Bronchial epithelial cell (primary cell): ENCODE data around the gene CACNA1D. TPM values are rescaled to one million over a fixed set of nuclear protein-coding genes. Genes with fewer than 3 reads are reported as not detected.

Source experiments
- DNase-seq: peaks from one replicate; pipeline ENCODE4 v3.0.0-alpha.2; 2010; ENCODE audit warnings: low read depth
- FAIRE-seq: peaks from 2 replicates; lab custom pipeline; 2011; peaks lifted over from hg19 to GRCh38; lab: Jason Lieb, UNC
- H3K27me3 ChIP-seq: 2 replicates; pipeline ENCODE4 v1.5.1; 2011; ENCODE audit warnings: low read length; ENCODE audit not compliant: control insufficient read depth, insufficient read depth
- H3K36me3 ChIP-seq: 2 replicates; pipeline ENCODE4 v1.5.1; 2011; ENCODE audit warnings: low read length; ENCODE audit not compliant: control insufficient read depth, insufficient read depth
- H3K4me3 ChIP-seq: 2 replicates; pipeline ENCODE4 v1.5.1; 2011; ENCODE audit warnings: mild to moderate bottlenecking, low read depth, low read length, control low read depth
- CTCF ChIP-seq: IDR thresholded peaks from 2 replicates; pipeline ENCODE4 v1.5.1; 2011; ENCODE audit warnings: mild to moderate bottlenecking, moderate library complexity, low read length, control low read depth, inconsistent platforms; ENCODE audit not compliant: insufficient read depth, severe bottlenecking
- total RNA-seq: library from RNA; depleted of rRNA; stranded (reverse); fragments of >200 nt; gene quantifications from 2 replicates; pipeline ENCODE4 v1.2.1, GENCODE V29; 2014

Gene CACNA1D
- total RNA-seq, 1 donor from 2014 or later, result 0.26 TPM

- Histone ChIP-seq H3K4me3 (no peak overlapping the region), H3K27me3 (no peaks in the 10 kb centered on the region), H3K36me3 (no peaks in the 10 kb centered on the region)
- no peak for DNase-seq
- no peak for FAIRE-seq
- no peak for TF ChIP-seq CTCF
Observed at GRCh38 chr3:53478166-53478830, 16.1 kb upstream of the CACNA1D start.

GRCh38 chr3:53478921-53479664, 15.3 kb upstream of the CACNA1D start:
- no peak for TF ChIP-seq CTCF
- Histone ChIP-seq H3K4me3 (no peak overlapping the region), H3K27me3 (no peaks in the 10 kb centered on the region), H3K36me3 (no peaks in the 10 kb centered on the region)
- no peak for DNase-seq
- FAIRE-seq, result no peak

GRCh38 chr3:53482227-53482626, 12.2 kb upstream of the CACNA1D start:
- H3K27me3 ChIP-seq, result no peaks in the 10 kb centered on the region
- FAIRE-seq, result no peak
- no peak for DNase-seq
- TF ChIP-seq CTCF, result no peak
- H3K36me3 ChIP-seq, result no peaks in the 10 kb centered on the region
- H3K4me3 ChIP-seq, result no peak overlapping the region

GRCh38 chr3:53483821-53484220, 10.6 kb upstream of the CACNA1D start:
- no peaks in the 10 kb centered on the region for H3K27me3 ChIP-seq
- no peaks in the 10 kb centered on the region for H3K36me3 ChIP-seq
- no peak for FAIRE-seq
- no peak for TF ChIP-seq CTCF
- no peak overlapping the region for H3K4me3 ChIP-seq
- no peak for DNase-seq

GRCh38 chr3:53484984-53485383, 9.4 kb upstream of the CACNA1D start:
- H3K4me3 ChIP-seq, result no peak overlapping the region
- FAIRE-seq (no peak), DNase-seq (no peak)
- no peak for TF ChIP-seq CTCF
- no peaks in the 10 kb centered on the region for H3K27me3 ChIP-seq
- H3K36me3 ChIP-seq, result no peaks in the 10 kb centered on the region
